NCI-H2196 treated with DMSO at 0.1 percent for 48 hours (cell line): ENCODE measurements around the gene ATRN.
"Not testable (repeated sequence)": the region's sequence is repeated elsewhere in the genome, so short reads cannot be mapped to it uniquely, and the experiment has no call there.

Source experiments
- DNase-seq: peaks from one replicate; lab custom pipeline; 2025; ENCODE audit not compliant: unreplicated experiment; lab: John Stamatoyannopoulos, UW

The ATRN gene

GRCh38 chr20:3470627-3471396 lies at the start of gene ATRN:
Gene ATRN, plus strand, starts transcription at chr20:3471018. Its CDS starts 90 bp downstream, at chr20:3471108.
- peak; percentile 74 for DNase-seq

- no peak for DNase-seq
Observed at GRCh38 chr20:3421985-3422384, 48.8 kb upstream of the ATRN start.

DNA sequence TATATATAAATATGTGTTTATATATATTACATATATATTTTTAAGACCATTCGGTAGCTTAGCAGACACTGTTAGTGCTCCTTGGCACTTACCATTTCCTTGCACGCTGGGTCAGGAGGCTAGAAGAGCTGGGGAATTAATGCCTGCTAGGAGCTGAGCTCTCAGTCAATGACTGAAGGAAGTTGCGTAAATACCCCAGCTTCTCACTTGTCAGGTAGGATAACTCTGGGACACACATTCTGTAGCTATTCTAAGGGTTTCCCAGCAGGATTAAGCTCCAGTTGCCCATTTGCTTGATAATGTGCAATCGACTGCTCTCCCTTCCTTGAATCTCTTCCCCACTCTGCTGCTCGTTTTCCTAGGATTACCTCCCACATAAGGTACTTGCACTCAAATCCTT lies 47.7 kb upstream of the ATRN start:
- no peak for DNase-seq

DNA sequence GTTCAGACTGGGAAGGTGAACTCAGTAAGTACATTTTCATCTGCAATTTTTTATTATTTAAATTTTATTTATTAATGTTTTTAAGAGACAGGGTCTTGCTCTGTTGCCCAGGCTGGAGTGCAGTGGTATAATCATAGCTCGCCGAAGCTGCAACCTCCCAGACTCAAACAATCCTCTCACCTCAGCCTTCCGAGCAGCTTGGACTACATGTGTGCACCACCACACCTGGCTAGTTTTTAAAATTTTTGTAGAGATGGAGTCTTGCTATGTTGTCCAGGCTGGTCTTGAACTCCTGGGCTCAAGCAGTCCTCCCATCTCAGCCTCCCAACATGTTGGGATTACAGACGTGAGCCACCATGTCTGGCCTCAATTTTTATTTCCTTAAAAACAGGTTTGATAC lies 44.1 kb upstream of the ATRN start:
- not testable (repeated sequence) for DNase-seq

GRCh38 chr20:3430376-3431069 lies 40.3 kb upstream of the ATRN start:
- no peak for DNase-seq

DNA sequence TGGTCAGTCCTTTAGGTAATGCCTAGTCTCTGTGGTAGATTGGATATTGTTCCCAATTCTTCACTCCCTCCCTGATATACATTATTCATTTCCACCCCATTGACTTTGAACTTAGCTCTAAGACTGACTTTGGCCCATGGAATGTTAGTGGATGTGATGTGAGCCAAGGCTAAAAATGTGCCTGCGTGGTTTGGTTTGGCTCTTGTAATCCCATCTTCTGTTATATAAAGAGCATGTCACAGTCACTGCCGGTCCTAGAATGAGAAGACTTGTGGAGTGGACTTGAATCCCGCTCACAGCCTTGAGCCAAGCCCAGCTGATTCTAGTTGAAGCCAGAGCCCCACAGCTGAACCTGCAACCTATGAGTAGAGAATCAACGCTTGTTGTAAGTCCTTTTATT lies 39.7 kb upstream of the ATRN start:
- no peak for DNase-seq

DNA sequence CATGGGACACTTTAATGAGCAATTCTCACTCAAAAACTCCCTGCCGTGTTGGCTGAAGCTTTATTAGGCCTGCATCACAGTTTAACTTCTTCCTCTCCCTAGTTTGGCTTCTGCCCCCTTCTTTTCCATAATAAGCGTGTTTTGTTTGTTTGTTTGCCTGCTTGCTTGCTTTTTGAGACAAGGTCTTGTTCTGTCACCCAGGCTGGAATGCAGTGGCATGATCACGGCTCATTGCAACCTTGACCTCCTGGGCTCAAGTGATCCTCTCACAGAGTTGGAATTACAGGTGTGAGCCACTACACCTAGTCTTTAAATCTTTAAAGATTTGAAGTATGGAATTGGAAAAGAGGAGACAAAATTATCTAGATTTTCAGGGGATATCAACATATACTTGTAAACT lies 38.0 kb upstream of the ATRN start:
- no peak for DNase-seq

DNA sequence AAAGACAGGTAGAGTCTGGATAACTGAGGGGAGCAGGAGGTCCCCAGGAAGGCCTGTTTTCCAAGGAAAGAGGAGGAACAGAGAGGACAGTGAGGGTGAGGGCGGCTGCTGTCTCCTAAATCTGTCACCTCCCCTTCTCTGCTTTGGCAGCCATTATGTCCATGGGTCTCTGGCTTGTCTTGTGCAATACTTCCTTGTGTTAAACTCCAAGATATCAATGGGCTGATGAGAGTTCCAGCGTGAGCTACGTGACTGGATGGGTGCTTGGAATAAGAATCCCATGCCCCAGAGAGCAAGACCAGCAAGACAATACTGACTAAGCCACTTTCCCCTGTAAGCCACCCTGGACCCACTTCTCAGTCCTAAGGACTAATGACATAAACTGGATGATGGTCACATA lies 37.1 kb upstream of the ATRN start:
- no peak for DNase-seq

DNA sequence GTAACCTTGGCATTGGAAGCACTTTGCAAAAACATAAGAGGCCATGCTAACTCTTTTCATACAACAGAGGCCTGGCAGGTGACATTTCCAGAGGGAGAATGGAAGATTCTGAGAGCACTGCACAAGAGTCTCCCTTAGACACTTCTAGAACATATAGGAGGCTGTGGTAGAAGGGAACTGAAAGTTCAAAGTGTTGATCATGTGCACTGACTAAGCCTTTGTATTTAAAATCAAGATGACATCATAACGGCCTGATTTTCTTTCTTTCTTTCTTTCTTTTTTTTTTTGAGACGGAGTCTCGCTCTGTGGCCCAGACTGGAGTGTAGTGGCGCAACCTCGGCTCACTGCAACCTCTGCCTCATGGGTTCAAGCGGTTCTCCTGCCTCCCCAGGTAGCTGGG lies 36.6 kb upstream of the ATRN start:
- DNase-seq = no peak

- DNase-seq = no peak
Observed at GRCh38 chr20:3436864-3437574, 33.8 kb upstream of the ATRN start.

GRCh38 chr20:3446779-3447178 lies 24.0 kb upstream of the ATRN start:
- DNase-seq = no peak

- no peak for DNase-seq
Observed at GRCh38 chr20:3447321-3447720, 23.5 kb upstream of the ATRN start.

DNA sequence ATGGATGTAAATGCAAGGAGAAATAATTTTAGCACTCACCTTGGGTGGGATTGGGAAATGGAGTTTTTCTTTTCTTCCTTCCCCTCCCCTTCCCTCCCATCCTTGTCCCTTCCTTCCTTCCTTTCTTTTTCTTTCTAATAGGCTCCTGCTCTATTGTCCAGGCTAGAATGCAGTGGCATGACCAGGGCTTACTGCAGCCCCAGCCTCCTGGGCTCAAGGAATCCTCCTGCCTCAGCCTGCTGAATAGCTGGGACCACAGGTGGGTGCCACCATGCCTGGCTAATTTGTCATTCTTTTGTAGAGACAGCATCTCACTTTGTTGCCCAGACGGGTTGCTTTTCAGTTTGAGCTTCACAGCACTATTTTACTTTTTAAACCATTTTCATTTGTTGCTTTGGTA lies 21.5 kb upstream of the ATRN start:
- DNase-seq = no peak

DNA sequence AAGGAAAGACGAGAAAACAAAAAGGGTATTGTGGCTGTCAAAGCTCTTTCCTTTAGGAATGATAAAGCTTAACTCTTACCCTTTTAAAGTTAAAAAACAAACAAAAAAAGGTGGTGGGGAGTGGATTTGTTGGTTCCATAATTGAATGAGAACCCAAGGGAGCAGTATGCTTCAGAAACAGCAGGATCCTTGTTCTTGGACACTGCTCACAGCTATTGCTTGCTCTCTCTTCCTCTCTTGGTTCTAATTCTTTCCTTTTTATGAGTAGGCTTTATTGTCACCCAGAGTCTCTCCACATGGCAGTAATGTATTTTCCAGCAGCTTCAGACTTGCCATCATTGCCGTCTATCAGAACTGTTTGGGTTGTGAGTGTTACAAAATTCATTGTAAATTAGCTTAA lies 18.7 kb upstream of the ATRN start:
- DNase-seq = no peak

DNA sequence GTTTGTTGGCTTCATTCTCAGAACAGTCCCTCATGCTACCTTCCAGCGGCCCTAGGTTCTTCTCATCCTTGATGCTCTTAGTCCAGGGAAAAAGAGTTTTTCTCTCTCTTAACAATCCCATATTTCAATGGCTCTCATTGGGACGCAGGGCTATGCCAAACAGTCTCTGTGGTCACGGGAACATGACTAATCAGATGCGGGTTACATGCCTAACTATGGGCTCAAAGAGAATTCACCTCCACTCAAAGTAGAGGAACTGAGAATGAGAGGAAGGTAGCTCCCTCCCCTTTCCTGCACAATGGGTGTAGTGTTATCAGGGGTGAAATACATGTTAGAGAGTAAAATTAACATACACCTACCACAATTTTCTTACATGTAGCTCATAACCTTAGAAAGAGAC lies 18.1 kb upstream of the ATRN start:
- DNase-seq = no peak

GRCh38 chr20:3454831-3455230 lies 16.0 kb upstream of the ATRN start:
- no peak for DNase-seq

GRCh38 chr20:3456648-3457047 lies 14.2 kb upstream of the ATRN start:
- no peak for DNase-seq

DNA sequence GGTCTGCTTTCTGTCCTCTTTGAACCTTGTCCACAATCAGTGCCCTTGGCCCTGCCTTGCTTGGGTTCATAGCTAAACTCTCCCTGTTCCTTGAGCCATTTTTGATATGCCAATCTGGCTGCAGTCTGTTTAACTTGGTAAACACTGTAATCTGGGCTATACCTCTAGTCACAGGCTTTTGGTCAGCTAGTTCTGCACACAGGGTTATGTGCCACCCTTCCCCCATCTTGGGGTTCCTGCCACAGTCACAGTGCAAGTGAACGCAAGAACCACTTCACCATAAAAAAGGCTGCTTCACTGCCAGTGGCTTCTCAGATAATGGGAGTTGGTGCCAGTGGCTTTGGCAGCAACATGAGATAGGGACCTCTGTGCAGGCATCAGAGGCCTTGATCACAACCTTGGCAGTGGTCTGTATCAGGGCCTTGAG lies 10.9 kb upstream of the ATRN start:
- DNase-seq = no peak

GRCh38 chr20:3461211-3461771 lies 9.5 kb upstream of the ATRN start:
- no peak for DNase-seq

DNA sequence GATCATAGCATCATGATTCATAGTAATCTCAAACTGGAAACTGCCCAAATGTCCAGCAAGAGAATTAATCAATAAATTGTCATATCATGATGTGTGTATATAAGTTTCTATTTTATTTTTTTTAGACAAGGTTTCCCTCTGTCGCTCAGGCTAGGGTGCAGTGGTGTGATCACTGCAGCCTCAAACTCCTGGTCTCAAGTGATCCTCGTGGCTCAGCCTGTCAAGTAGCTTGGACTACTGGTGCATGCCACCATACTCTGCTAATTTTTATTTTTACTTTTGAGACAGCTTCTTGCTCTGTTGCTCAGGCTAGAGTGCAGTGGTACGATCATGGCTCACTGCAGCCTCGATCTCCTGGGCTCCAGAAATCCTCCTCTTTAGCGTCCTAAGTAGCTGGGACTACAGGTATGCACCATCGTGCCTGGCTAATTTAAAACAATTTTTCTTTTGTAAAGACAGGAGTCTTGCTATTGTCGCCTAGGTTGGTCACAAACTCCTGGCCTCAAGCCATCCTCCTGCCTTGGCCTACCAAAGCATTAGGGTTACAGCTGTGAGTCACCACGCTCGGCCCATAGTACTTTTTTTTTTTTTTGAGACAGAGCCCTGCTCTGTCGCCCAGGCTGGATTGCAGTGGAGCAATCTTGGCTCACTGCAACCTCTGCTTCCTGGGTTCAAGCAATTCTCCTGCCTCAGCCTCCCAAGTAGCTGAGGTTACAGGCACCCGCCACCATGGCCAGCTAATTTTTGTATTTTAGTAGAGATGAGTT lies 8.7 kb upstream of the ATRN start:
- DNase-seq = no peak

- DNase-seq = no peak
Observed at GRCh38 chr20:3464166-3464565, 6.7 kb upstream of the ATRN start.
